GM19239 (cell line): ENCODE results near the gene KCNH5.
"Not testable (repeated sequence)": the region's sequence is repeated elsewhere in the genome, so short reads cannot be mapped to it uniquely, and the experiment has no call there.

Experiments
- DNase-seq: peaks from one replicate; pipeline ENCODE4 v3.0.0; 2011; ENCODE audit warnings: low spot score; ENCODE audit not compliant: insufficient read length
- FAIRE-seq: peaks from 2 replicates; lab custom pipeline; 2011; peaks lifted over from hg19 to GRCh38; lab: Jason Lieb, UNC

The KCNH5 gene

GRCh38 chr14:62894736-62895135 lies 150.5 kb downstream of the KCNH5 start:
- FAIRE-seq (no peak), DNase-seq (no peak)

GRCh38 chr14:62889364-62889763 lies 155.9 kb downstream of the KCNH5 start:
- FAIRE-seq (no peak), DNase-seq (no peak)

GRCh38 chr14:62886461-62886860 lies 158.8 kb downstream of the KCNH5 start:
- FAIRE-seq (no peak), DNase-seq (no peak)

- DNase-seq (no peak), FAIRE-seq (no peak)
Observed at GRCh38 chr14:62885451-62885850, 159.8 kb downstream of the KCNH5 start.

GRCh38 chr14:62882967-62883366 lies 162.3 kb downstream of the KCNH5 start:
- FAIRE-seq (no peak), DNase-seq (no peak)

GRCh38 chr14:62866376-62866775 lies 178.9 kb downstream of the KCNH5 start:
- FAIRE-seq: no peak
- DNase-seq: no peak

- FAIRE-seq (no peak), DNase-seq (no peak)
Observed at GRCh38 chr14:62864588-62864987, 180.7 kb downstream of the KCNH5 start.

GRCh38 chr14:62858011-62858410 lies 187.2 kb downstream of the KCNH5 start:
- DNase-seq, FAIRE-seq: not testable (repeated sequence)

GRCh38 chr14:62854951-62855350 lies 190.3 kb downstream of the KCNH5 start:
- DNase-seq (no peak), FAIRE-seq (no peak)

GRCh38 chr14:62847168-62847567 lies 198.1 kb downstream of the KCNH5 start:
- FAIRE-seq (no peak), DNase-seq (no peak)

- no peak for FAIRE-seq
- no peak for DNase-seq
Observed at GRCh38 chr14:62844546-62844945, 200.7 kb downstream of the KCNH5 start.

GRCh38 chr14:62824086-62824485 lies 221.2 kb downstream of the KCNH5 start:
- no peak for DNase-seq
- no peak for FAIRE-seq

- no peak for FAIRE-seq
- no peak for DNase-seq
Observed at GRCh38 chr14:62819931-62820330, 225.3 kb downstream of the KCNH5 start.

- DNase-seq: no peak
Observed at GRCh38 chr14:62807636-62808035, 237.6 kb downstream of the KCNH5 start.

GRCh38 chr14:62800577-62800976 lies 244.7 kb downstream of the KCNH5 start:
- no peak for DNase-seq
- FAIRE-seq: no peak

More at GRCh38 chr14:62807636-62808035, 237.6 kb downstream of the KCNH5 start:
- no peak for FAIRE-seq

- FAIRE-seq (no peak), DNase-seq (no peak)
Observed at GRCh38 chr14:62796431-62796830, 248.8 kb downstream of the KCNH5 start.

GRCh38 chr14:62792578-62792977 lies 252.7 kb downstream of the KCNH5 start:
- no peak for DNase-seq
- FAIRE-seq: no peak

GRCh38 chr14:62781328-62781727 lies 263.9 kb downstream of the KCNH5 start:
- not testable (repeated sequence) for FAIRE-seq, DNase-seq

- DNase-seq (no peak), FAIRE-seq (no peak)
Observed at GRCh38 chr14:62778852-62779251, 266.4 kb downstream of the KCNH5 start.

GRCh38 chr14:62778310-62778709 lies 266.9 kb downstream of the KCNH5 start:
- DNase-seq: no peak
- no peak for FAIRE-seq

- FAIRE-seq (no peak), DNase-seq (no peak)
Observed at GRCh38 chr14:62777510-62777909, 267.7 kb downstream of the KCNH5 start.

GRCh38 chr14:62776300-62776699 lies 269.0 kb downstream of the KCNH5 start:
- FAIRE-seq: no peak
- no peak for DNase-seq

GRCh38 chr14:62768753-62769152 lies 276.5 kb downstream of the KCNH5 start:
- DNase-seq (no peak), FAIRE-seq (no peak)
